HEK293T (cell line): ENCODE data around the gene PCGF3.

Source experiments
- CTCF ChIA-PET: fragments of 350-600 bp; formaldehyde crosslinking; extraction: SDS; loops from one replicate; lab custom pipeline; 2021; ENCODE audit warnings: antibody characterized with exemption, inconsistent platforms; lab: Yijun Ruan, JAX
- POLR2A ChIA-PET: fragments of 350-600 bp; formaldehyde crosslinking; extraction: SDS; loops from one replicate; lab custom pipeline; 2020; ENCODE audit warnings: antibody characterized with exemption, inconsistent platforms; lab: Yijun Ruan, JAX
- DNase-seq: peaks from one replicate; pipeline ENCODE4 v3.0.0; 2012; ENCODE audit warnings: mixed read lengths; ENCODE audit errors: extremely low spot score
- ARNT ChIP-seq: fragments of 450-650 bp; IDR thresholded peaks from 2 replicates; pipeline ENCODE4 v1.6.1; 2017; ENCODE audit warnings: mild to moderate bottlenecking
- BHLHE40 ChIP-seq: fragments of 450-650 bp; IDR thresholded peaks from 2 replicates; pipeline ENCODE4 v1.6.1; 2016; ENCODE audit warnings: mild to moderate bottlenecking, moderate library complexity, borderline replicate concordance
- CTBP1 ChIP-seq: fragments of 450-650 bp; IDR thresholded peaks from 2 replicates; pipeline ENCODE4 v1.6.1; 2016; ENCODE audit warnings: borderline replicate concordance
- ELF4 ChIP-seq: fragments of 450-650 bp; IDR thresholded peaks from 2 replicates; pipeline ENCODE4 v1.6.1; 2017; ENCODE audit warnings: antibody characterized with exemption
- FOXA1 ChIP-seq: fragments of 450-650 bp; IDR thresholded peaks from 2 replicates; pipeline ENCODE4 v1.6.1; 2016; ENCODE audit warnings: mild to moderate bottlenecking
- FOXK2 ChIP-seq: fragments of 450-650 bp; IDR thresholded peaks from 2 replicates; pipeline ENCODE4 v1.6.1; 2016; ENCODE audit warnings: mild to moderate bottlenecking
- FOXM1 ChIP-seq: fragments of 450-650 bp; IDR thresholded peaks from 2 replicates; pipeline ENCODE4 v1.6.1; 2017; ENCODE audit warnings: mild to moderate bottlenecking, borderline replicate concordance
- HDGF ChIP-seq: fragments of 450-650 bp; IDR thresholded peaks from 2 replicates; pipeline ENCODE4 v1.6.1; 2017; ENCODE audit warnings: antibody characterized with exemption, borderline replicate concordance
- L3MBTL2 ChIP-seq: fragments of 450-650 bp; conservative IDR thresholded peaks from 2 replicates; pipeline ENCODE4 v1.6.1; 2016; ENCODE audit warnings: mild to moderate bottlenecking
- LEF1 ChIP-seq: fragments of 450-650 bp; IDR thresholded peaks from 2 replicates; pipeline ENCODE4 v1.6.1; 2017; ENCODE audit warnings: mild to moderate bottlenecking, borderline replicate concordance
- NFRKB ChIP-seq: fragments of 450-650 bp; IDR thresholded peaks from 2 replicates; pipeline ENCODE4 v1.6.1; 2016; ENCODE audit warnings: mild to moderate bottlenecking, moderate library complexity
- PKNOX1 ChIP-seq: fragments of 450-650 bp; IDR thresholded peaks from 2 replicates; pipeline ENCODE4 v1.6.1; 2016
- SP1 ChIP-seq: fragments of 450-650 bp; IDR thresholded peaks from 2 replicates; pipeline ENCODE4 v1.6.1; 2017
- SUZ12 ChIP-seq: fragments of 450-650 bp; IDR thresholded peaks from 2 replicates; pipeline ENCODE4 v1.6.1; 2016; ENCODE audit warnings: mild to moderate bottlenecking
- TARDBP ChIP-seq: fragments of 450-650 bp; IDR thresholded peaks from 2 replicates; pipeline ENCODE4 v1.6.1; 2016
- ZNF384 ChIP-seq: fragments of 450-650 bp; IDR thresholded peaks from 2 replicates; pipeline ENCODE4 v1.6.1; 2016

PCGF3 gene

GRCh38 chr4:683247-683897 is 22.3 kb upstream of the PCGF3 start:
- ChIA-PET POLR2A (interaction anchor here (0.8 to 1.9 kb wide), 3 partner anchors 9 to 26 kb away, joined by 3 to 7 read pairs (median 3); partner anchors contain the start of genes ATP5ME and MYL5), CTCF (interaction anchor here (0.5 to 1.6 kb wide), 11 partner anchors 8 to 123 kb away, joined by 3 to 11 read pairs (median 3); partner anchors contain the start of genes ATP5ME and MYL5)
- TF ChIP-seq ZNF384 (no peak), L3MBTL2 (no peak)
- DNase-seq: no peak

- DNase-seq: peak; percentile 79
Measured at GRCh38 chr4:683982-684622, 21.5 kb upstream of the PCGF3 start.

GRCh38 chr4:684623-685327 is 20.9 kb upstream of the PCGF3 start:
- ChIA-PET POLR2A (interaction anchor here (0.7 to 1.9 kb wide), 2 partner anchors 11 to 21 kb away, joined by 3 to 7 read pairs; partner anchors contain the start of genes ATP5ME, MYL5 and PCGF3), CTCF (interaction anchor here (1.4 to 1.6 kb wide), 3 partner anchors 7 to 57 kb away, joined by 5 to 10 read pairs (median 7); no protein-coding TSS in a partner anchor)
- TF ChIP-seq FOXK2 (no peak), PKNOX1 (no peak), ARNT (no peak), NFRKB (no peak), TARDBP (no peak), L3MBTL2 (no peak), FOXM1 (no peak), LEF1 (no peak), HDGF (no peak), SP1 (no peak), SUZ12 (no peak), ZNF384 (no peak), BHLHE40 (no peak)
- DNase-seq: no peak

More at GRCh38 chr4:683982-684622, 21.5 kb upstream of the PCGF3 start:
- ChIA-PET POLR2A (interaction anchor here (0.7 to 1.9 kb wide), 4 partner anchors 10 to 25 kb away, joined by 3 to 7 read pairs (median 3); partner anchors contain the start of genes ATP5ME, MYL5 and PCGF3), CTCF (interaction anchor here (0.5 to 1.6 kb wide), 11 partner anchors 8 to 124 kb away, joined by 3 to 11 read pairs (median 3); partner anchors contain the start of genes ATP5ME and MYL5)
- TF ChIP-seq LEF1 (no peak), HDGF (no peak), L3MBTL2 (no peak), FOXA1 (no peak), ELF4 (no peak), CTBP1 (no peak), SP1 (no peak), ZNF384 (no peak), BHLHE40 (no peak), SUZ12 (no peak)

- no peak for TF ChIP-seq FOXA1
- TF ChIP-seq PKNOX1: no peak
- no peak for TF ChIP-seq ZNF384
- no peak for TF ChIP-seq NFRKB
- TF ChIP-seq TARDBP: no peak
- no peak for TF ChIP-seq SUZ12
- TF ChIP-seq FOXK2: no peak
- no peak for TF ChIP-seq HDGF
- TF ChIP-seq SP1: no peak
- TF ChIP-seq LEF1: no peak
- no peak for TF ChIP-seq FOXM1
- no peak for TF ChIP-seq BHLHE40
- TF ChIP-seq ARNT: no peak
- TF ChIP-seq ELF4: no peak
- no peak for TF ChIP-seq L3MBTL2
- no peak for TF ChIP-seq CTBP1
- DNase-seq: no peak
- CTCF ChIA-PET: no interaction called here
- POLR2A ChIA-PET: interaction anchor here (0.6 kb wide), 1 partner anchor 12 kb away, joined by 3 read pairs; the partner anchor contains the start of genes ATP5ME and MYL5
Measured at GRCh38 chr4:685679-686412, 19.8 kb upstream of the PCGF3 start.

GRCh38 chr4:686413-687040 is 19.1 kb upstream of the PCGF3 start:
- ChIA-PET POLR2A (interaction anchor here (0.6 to 1.3 kb wide), 2 partner anchors 11 to 408 kb away, joined by 3 to 4 read pairs; no protein-coding TSS in a partner anchor), CTCF (no interaction called here)
- no peak for TF ChIP-seq FOXA1
- TF ChIP-seq L3MBTL2: no peak
- no peak for TF ChIP-seq FOXK2
- TF ChIP-seq ELF4: no peak
- TF ChIP-seq SP1: no peak
- no peak for TF ChIP-seq FOXM1
- no peak for TF ChIP-seq CTBP1
- no peak for TF ChIP-seq LEF1
- TF ChIP-seq NFRKB: no peak
- no peak for TF ChIP-seq HDGF
- TF ChIP-seq ZNF384: no peak
- no peak for DNase-seq
